ENCODE results near the gene ATP23. TPM values are rescaled to one million over a fixed set of nuclear protein-coding genes. Genes with fewer than 3 reads are reported as not detected.
A peak's percentile ranks its signal among the peaks of the same experiment; 100 is the strongest.

ATP23 gene
- total RNA-seq = 6.6 and 7.5 TPM in 2 replicates

- no peak for DNase-seq (ENCODE audit: extremely low read depth, low read depth, low spot score)
Measured at GRCh38 chr12:57941165-57941894, at the start of gene ATP23. TSS of gene ATP23 (plus strand) at chr12:57941567. CDS start at chr12:57941702, 135 bp downstream.

- no peak for DNase-seq (ENCODE audit: extremely low read depth, low read depth, low spot score)
Measured at GRCh38 chr12:57892232-57892972, 49.0 kb upstream of the ATP23 start.

- no peak for DNase-seq (ENCODE audit: extremely low read depth, low read depth, low spot score)
Measured at GRCh38 chr12:57893431-57894353, 47.7 kb upstream of the ATP23 start.

GRCh38 chr12:57894399-57895292 lies 46.7 kb upstream of the ATP23 start:
- no peak for DNase-seq (ENCODE audit: extremely low read depth, low read depth, low spot score)

- DNase-seq (ENCODE audit: extremely low read depth, low read depth, low spot score) = no peak
Measured at GRCh38 chr12:57895389-57896114, 45.8 kb upstream of the ATP23 start.

GRCh38 chr12:57896115-57896433 lies 45.3 kb upstream of the ATP23 start:
- no peak for DNase-seq (ENCODE audit: extremely low read depth, low read depth, low spot score)

GRCh38 chr12:57896434-57897201 lies 44.7 kb upstream of the ATP23 start:
- no peak for DNase-seq (ENCODE audit: extremely low read depth, low read depth, low spot score)

GRCh38 chr12:57897286-57897974 lies 43.9 kb upstream of the ATP23 start:
- DNase-seq (ENCODE audit: extremely low read depth, low read depth, low spot score) = no peak

- DNase-seq (ENCODE audit: extremely low read depth, low read depth, low spot score) = no peak
Measured at GRCh38 chr12:57898308-57898970, 42.9 kb upstream of the ATP23 start.

- no peak for DNase-seq (ENCODE audit: extremely low read depth, low read depth, low spot score)
Measured at GRCh38 chr12:57899010-57899662, 42.2 kb upstream of the ATP23 start.

- no peak for DNase-seq (ENCODE audit: extremely low read depth, low read depth, low spot score)
Measured at GRCh38 chr12:57902478-57902969, 38.8 kb upstream of the ATP23 start.

GRCh38 chr12:57904426-57904825 lies 36.9 kb upstream of the ATP23 start:
- DNase-seq (ENCODE audit: extremely low read depth, low read depth, low spot score) = no peak

- DNase-seq (ENCODE audit: extremely low read depth, low read depth, low spot score) = peak; percentile 87
Measured at GRCh38 chr12:57904848-57905811, 36.2 kb upstream of the ATP23 start.

- DNase-seq (ENCODE audit: extremely low read depth, low read depth, low spot score) = no peak
Measured at GRCh38 chr12:57905812-57906475, 35.4 kb upstream of the ATP23 start.

GRCh38 chr12:57906821-57907220 lies 34.5 kb upstream of the ATP23 start:
- DNase-seq (ENCODE audit: extremely low read depth, low read depth, low spot score) = no peak

Data from glomerular endothelial cell (primary cell).